ENCODE data around the gene ACTRT2. TPM values are rescaled to one million over a fixed set of nuclear protein-coding genes. Genes with fewer than 3 reads are reported as not detected.

ACTRT2 gene
- total and polyA plus RNA-seq, 3 donors from 2014 or later = 64.2 to 183 (median 143) TPM

DNA sequence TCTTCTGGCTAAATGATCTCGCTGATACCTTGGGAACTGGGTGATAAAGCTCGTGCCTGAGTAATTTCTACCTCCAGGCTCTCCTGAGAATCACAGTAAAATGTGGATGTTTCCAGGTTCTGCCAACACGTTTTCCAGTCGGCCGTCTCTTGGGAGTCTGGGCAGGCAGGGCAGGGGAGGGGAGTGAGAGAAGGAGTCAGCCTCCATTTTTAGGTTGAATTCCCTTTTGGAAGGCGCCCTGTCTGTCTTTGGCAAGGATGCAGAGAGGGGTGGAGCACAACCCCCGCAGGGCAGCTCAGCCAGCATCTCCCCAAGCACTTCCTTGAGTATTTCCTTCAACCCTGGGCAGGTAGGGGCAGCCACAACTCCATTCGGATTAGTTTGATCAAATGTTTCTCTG, 15.5 kb upstream of the ACTRT2 start:
- TF ChIP-seq POLR2A (IDR thresholded peaks at IDR 0.05) = no peak
- TF ChIP-seq, protein P1, sequence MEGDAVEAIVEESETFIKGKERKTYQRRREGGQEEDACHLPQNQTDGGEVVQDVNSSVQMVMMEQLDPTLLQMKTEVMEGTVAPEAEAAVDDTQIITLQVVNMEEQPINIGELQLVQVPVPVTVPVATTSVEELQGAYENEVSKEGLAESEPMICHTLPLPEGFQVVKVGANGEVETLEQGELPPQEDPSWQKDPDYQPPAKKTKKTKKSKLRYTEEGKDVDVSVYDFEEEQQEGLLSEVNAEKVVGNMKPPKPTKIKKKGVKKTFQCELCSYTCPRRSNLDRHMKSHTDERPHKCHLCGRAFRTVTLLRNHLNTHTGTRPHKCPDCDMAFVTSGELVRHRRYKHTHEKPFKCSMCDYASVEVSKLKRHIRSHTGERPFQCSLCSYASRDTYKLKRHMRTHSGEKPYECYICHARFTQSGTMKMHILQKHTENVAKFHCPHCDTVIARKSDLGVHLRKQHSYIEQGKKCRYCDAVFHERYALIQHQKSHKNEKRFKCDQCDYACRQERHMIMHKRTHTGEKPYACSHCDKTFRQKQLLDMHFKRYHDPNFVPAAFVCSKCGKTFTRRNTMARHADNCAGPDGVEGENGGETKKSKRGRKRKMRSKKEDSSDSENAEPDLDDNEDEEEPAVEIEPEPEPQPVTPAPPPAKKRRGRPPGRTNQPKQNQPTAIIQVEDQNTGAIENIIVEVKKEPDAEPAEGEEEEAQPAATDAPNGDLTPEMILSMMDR (IDR thresholded peaks at IDR 0.05) = no peak

DNA sequence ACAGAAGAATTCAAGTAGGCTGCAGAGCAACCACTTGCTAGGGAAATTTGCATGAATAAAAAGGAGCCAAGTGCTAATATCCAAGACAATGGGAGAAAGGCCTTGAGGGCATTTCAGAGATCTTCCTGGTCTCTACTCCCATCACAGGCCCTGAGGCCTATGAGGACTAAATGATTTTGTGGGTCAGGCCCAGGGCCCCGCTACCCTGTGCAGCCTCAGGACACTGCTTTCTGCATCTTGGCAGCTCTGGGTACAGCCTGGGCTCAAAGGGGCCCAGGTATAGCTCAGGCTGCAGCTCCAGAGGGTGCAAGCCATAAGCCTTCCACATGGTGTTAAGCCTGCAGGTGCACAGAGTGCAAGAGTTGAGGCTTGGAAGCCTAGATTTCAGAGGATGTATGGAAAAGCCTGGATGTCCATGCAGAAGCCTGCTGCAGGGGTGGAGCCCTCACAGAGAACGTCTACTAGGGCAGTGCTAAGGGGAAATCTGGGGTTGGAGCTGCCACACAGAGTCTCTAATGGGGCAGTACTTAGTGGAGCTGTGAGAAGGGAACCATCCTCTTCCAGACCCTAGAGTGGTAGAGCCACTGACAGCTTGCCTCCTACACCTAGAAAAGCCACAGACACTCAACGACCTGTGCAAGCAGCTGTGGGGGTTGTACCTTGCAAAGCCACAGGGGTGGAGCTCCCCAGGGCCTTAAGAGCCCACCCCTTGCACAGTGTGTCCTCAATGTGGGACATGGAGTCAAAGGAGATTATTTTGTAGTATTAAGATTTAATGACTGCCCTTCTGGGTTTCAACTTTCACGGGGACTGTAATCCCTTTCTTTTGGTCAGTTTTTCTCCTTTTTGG, 13.7 kb upstream of the ACTRT2 start:
- Histone ChIP-seq H3K36me3 (ENCODE audit: low read depth, missing control alignments) (no peaks in the 10 kb centered on the region), H3K9me3 (no peaks in the 10 kb centered on the region), H3K27me3 (no peaks in the 10 kb centered on the region), H3K4me3 (no peak overlapping the region), H3K27ac (no peak overlapping the region), H3K4me1 (peaks cover 4% of the 10 kb centered on the region)
- 91 to 94% methylated on average over 4 of the region's 4 CpGs for WGBS, 2 donors
- intact Hi-C loops (cut with DNase I; ENCODE audit: low total_unique reads) = no loop called here
- TF ChIP-seq, protein P1 (IDR thresholded peaks at IDR 0.05) = no peak
- TF ChIP-seq POLR2A (IDR thresholded peaks at IDR 0.05) = no peak
- DNase-seq = no peak

More for the DNA sequence above, 15.5 kb upstream of the ACTRT2 start:
- Histone ChIP-seq H3K4me3 (no peak overlapping the region), H3K27me3 (no peaks in the 10 kb centered on the region), H3K36me3 (ENCODE audit: low read depth, missing control alignments) (no peaks in the 10 kb centered on the region), H3K4me1 (no peaks in the 10 kb centered on the region), H3K27ac (no peak overlapping the region), H3K9me3 (no peaks in the 10 kb centered on the region)
- intact Hi-C loops (cut with DNase I; ENCODE audit: low total_unique reads) = no loop called here
- WGBS, 2 donors = 70 to 80% methylated on average over 8 of the region's 8 CpGs
- no peak for DNase-seq

DNA sequence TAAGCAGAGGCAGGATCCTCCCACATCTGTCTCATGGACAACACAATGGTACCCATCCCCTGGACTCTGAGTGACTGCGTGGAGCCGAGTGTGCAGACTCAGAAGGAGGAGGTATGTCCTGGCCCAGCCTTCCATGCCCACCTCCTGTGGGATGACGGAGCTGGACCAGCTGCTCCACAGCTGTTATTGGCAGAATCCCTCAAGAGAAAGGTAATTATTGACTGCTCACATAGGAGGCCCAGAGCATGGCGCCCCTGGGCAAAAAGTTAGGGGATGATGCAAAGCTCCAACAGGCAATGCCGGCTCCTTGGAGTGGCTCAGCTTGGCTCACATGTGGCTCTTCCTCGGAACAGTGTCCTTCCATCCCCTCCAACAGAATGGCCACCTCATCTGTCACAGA, 12.2 kb upstream of the ACTRT2 start:
- Histone ChIP-seq H3K4me1 (peaks cover 9% of the 10 kb centered on the region), H3K27me3 (no peaks in the 10 kb centered on the region), H3K36me3 (ENCODE audit: low read depth, missing control alignments) (no peaks in the 10 kb centered on the region), H3K4me3 (no peak overlapping the region), H3K27ac (no peak overlapping the region), H3K9me3 (no peaks in the 10 kb centered on the region)
- intact Hi-C loops (cut with DNase I; ENCODE audit: low total_unique reads) = no loop called here
- no peak for DNase-seq
- 87 to 100% methylated on average over 3 to 6 of the region's 6 CpGs for WGBS, 2 donors
- TF ChIP-seq, protein P1 (IDR thresholded peaks at IDR 0.05) = no peak
- no peak for TF ChIP-seq POLR2A (IDR thresholded peaks at IDR 0.05)

DNA sequence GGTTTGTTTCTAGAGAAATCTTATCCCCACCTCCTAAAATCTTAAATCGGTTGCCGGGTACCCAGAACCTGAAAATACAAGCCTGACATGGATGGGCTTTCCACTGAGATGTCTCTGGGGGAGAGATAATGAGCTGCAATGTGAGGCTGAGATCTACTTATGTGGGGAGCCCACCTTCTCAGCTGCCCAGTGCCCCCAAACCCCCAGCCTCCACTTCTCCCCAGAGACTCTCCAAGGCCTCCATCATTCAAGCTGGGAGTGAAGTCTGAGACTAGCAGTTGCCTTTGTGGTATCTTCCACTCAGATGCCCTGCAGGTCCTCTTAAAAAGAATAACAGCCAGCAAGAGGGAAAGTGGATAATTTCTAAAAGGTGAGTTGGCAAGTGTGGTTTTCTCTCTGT, 11.7 kb upstream of the ACTRT2 start:
- Histone ChIP-seq H3K27me3 (no peaks in the 10 kb centered on the region), H3K4me1 (peaks cover 9% of the 10 kb centered on the region), H3K9me3 (no peaks in the 10 kb centered on the region), H3K4me3 (no peak overlapping the region), H3K36me3 (ENCODE audit: low read depth, missing control alignments) (no peaks in the 10 kb centered on the region), H3K27ac (no peak overlapping the region)
- DNase-seq = no peak
- TF ChIP-seq POLR2A (IDR thresholded peaks at IDR 0.05) = no peak
- TF ChIP-seq, protein P1 (IDR thresholded peaks at IDR 0.05) = no peak
- intact Hi-C loops (cut with DNase I; ENCODE audit: low total_unique reads) = no loop called here
- WGBS, 2 donors = 100% methylated on average over 2 of the region's 2 CpGs

DNA sequence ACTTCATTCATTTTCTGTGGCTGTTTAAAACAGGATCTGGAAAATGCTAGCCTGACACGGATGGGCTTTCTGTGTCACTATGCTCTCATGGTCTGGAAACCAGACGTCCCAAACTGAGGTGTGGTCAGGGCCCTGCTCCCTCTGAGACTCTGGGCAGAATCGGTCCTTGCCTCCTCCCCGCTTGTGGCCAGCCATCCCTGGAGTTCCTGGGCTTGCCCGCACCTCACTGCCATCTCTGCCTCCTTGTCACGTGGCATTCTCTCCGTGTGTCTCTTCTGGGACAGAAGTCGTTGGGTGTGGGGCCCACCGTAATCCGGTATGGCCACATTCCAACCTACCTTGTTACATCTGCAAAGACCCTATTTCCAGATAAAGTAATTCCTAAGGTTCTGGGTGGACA, 10.1 kb upstream of the ACTRT2 start:
- no peak overlapping the region for H3K27ac ChIP-seq
- H3K27me3 ChIP-seq = no peaks in the 10 kb centered on the region
- no peaks in the 10 kb centered on the region for H3K36me3 ChIP-seq (ENCODE audit: low read depth, missing control alignments)
- no peaks in the 10 kb centered on the region for H3K9me3 ChIP-seq
- no peak overlapping the region for H3K4me3 ChIP-seq
- 81 to 84% methylated on average over 10 of the region's 10 CpGs for WGBS, 2 donors
- TF ChIP-seq, protein P1 (IDR thresholded peaks at IDR 0.05) = no peak
- TF ChIP-seq POLR2A (IDR thresholded peaks at IDR 0.05) = no peak
- intact Hi-C loops (cut with DNase I; ENCODE audit: low total_unique reads) = loop anchor here (5.0 kb wide), 1 partner anchor 411 kb away; no protein-coding TSS in a partner anchor
- DNase-seq = no peak
- peaks cover 9% of the 10 kb centered on the region for H3K4me1 ChIP-seq
